HG02970 (cell line): Measurements from ENCODE around the gene S100A7A.
"Not testable (repeated sequence)": the region's sequence is repeated elsewhere in the genome, so short reads cannot be mapped to it uniquely, and the experiment has no call there.

Experiments used
- ATAC-seq: cut with Tn5 transposase; IDR thresholded peaks from one replicate; pipeline ENCODE4 v1.9.1; 2021; ENCODE audit warnings: mild to moderate bottlenecking, moderate library complexity, moderate number of reproducible peaks; ENCODE audit not compliant: unreplicated experiment, low FRiP score

Gene S100A7A

DNA sequence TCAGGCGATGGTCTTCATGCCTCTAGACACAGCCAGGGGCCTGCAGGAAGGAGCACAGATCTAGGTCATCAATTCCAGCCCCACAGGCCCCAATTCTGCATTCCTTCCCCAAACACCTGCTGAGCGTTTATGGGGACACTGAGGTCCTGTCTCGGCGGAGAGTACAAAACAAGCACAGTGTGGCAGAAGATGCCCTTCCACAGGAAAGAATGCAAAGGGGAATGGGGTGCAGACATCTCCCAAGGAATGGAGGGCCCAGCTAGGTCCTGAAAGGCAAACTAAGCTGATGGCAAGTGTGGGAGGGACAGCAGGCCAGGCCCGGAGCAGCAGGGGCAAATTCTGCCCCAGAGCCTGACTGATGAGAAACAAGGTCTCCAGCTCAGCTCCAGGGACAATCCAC is 21.9 kb upstream of the S100A7A start:
- ATAC-seq: no peak

GRCh38 chr1:153395136-153395685 is 21.1 kb upstream of the S100A7A start:
- ATAC-seq: no peak

DNA sequence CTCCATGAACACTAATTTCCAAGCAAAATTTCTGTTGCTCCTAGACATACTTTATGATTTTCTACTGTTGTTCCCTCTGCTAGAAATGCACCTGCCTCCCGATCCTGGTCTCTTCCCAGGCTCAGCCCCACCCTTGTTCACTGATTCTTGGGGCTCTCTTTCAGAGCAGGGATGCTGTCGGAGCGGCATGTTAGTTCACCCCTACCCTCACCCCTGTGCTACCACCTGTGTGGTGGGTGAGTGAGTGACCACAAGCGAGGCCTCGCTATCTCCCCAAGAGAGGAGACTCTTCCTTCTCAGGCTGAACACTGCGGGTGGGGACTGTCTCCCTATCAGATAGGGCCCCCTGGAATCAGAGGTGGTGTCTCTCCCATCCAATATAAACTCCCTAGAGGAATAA is 20.5 kb upstream of the S100A7A start:
- no peak for ATAC-seq

DNA sequence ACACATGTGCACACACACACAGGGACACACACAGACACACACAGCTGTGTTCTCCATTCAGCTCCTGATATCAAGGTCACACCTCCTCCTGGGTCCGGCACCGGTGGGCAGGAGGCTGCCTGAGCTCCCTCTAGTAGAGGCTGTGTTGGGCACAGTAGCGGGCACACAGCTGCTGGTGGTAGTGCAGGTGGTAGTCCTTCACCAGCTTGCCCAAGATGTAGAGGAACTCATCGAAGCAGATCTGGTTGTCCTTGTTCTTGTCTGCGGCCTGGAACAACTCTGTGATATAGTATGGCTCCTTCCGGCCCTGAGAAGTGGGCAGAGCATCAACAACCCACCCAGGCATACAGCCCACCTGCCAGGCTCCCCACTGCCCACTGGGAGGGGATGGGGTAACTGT is 19.9 kb upstream of the S100A7A start:
- ATAC-seq: no peak

DNA sequence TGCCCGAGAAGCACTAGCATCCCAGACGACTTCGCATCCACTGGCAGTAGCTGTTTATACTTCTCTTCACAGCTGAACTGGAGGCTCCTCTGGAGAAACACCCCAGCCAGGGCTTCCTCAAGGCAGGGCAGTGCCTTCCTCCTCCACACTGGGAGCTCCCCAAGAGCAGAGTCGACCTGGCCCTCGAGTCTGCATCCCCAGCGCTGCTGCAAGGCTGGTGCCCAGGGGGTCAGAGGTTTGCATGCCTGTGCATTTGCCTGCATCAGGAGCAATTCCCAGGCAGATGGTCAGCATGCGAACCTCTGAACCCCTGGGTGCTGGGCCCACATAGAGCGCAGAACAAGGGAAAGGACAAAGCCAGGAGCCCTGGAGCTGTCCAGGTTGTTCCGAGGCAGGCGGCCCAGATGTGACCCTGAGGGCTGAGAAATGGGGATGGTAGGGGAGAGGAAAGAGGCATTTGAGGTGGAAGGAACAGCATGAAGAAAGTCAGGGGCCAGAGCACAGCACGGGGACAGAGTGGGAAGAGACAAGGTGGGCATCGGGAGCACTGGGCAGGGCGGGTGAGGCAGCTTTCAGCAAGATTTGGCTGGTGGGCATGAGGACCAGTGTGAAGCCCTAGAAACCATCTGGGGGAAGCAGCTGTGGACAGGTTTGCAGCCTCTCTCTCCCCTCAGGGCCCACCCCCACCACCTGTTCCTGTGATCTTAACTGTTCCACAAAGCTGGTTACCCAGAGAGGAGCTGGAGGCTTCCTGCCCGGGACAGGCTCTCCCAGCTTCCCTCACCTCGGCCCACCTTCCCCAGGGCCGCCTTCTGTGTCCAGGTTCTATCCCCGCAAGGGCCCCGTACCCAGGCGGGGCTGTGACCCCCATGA is 19.0 kb upstream of the S100A7A start:
- ATAC-seq: no peak

- no peak for ATAC-seq
Measured at GRCh38 chr1:153397924-153398651, 18.2 kb upstream of the S100A7A start.

DNA sequence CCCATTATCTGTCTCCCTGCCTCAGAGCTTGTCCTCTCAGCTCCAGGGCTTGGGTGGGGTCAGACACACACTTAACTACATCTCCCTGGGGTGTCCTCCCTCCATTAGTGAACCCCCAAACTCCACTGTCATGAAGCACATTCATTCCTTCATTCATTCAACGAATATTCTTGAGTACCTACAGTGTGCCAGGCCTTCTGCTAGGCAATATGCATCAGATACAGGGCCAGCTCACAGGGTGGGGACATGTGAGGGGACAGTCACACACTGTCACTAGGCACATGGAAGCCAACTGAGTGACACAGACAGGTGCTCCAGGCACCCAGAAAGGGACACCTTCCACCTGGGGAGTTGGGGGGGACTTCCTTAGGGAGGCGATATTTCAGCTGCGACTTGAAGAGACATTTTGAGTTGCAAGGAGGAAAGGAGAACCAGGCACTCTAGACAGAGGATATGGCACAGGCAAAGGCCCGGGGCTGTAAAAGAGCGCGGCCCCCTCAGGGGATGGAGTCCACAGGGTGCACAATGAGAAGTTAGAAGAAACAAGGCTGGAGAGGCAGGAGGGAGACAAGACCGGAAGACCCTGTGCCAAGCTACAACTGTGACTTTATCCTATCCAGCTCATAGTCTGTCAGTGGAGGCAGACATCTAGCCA is 16.8 kb upstream of the S100A7A start:
- ATAC-seq: no peak

- no peak for ATAC-seq
Measured at GRCh38 chr1:153400244-153400643, 16.1 kb upstream of the S100A7A start.

DNA sequence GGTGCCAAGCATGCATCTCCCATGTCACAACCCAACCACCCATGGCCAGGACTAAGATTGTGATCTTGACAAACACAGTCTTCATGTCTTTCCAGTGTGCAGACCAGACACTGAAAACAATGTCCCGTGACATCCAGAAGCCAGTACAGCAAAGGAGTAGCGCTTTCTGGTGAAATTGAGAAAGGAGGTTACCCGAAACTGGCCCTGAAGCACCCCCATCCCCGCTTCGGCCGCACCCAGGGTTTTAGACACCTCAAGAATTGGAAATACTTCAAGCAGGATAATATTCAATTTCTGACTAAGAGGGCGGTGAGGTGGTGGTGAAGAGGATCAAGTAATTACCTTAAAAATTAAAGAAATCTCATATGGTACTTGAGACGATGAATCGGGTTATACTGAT is 14.9 kb upstream of the S100A7A start:
- ATAC-seq: no peak

GRCh38 chr1:153402226-153402625 is 14.1 kb upstream of the S100A7A start:
- no peak for ATAC-seq

- ATAC-seq: no peak
Measured at GRCh38 chr1:153403421-153404085, 12.8 kb upstream of the S100A7A start.

DNA sequence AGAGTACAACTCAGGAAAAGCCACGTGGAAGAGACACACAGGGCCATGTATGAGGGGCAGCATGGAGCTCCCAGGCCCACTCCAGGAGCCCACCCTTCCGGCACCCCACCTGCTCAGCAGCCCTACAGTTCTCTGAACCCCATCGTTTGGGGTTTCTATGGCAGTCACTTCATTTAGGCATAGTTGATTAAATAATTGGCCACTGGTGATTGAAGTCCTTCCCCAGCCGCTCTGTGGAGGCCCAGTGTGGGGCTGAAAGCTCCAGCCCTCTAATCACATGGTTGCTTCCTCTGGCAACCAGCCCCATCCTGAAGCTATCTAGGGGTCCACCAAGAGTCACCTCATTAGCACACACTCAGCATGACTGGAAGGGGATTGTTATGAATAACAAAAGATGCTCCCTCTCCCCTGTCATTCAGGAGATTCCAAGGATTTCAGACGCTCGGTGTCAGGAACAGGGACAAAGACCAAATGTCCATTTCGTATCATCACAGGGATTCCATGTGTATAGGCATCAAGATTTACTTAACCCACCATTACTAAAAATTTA is 12.2 kb upstream of the S100A7A start:
- no peak for ATAC-seq

GRCh38 chr1:153404768-153405167 is 11.6 kb upstream of the S100A7A start:
- no peak for ATAC-seq

- ATAC-seq: not testable (repeated sequence)
Measured at GRCh38 chr1:153405825-153406599, 10.3 kb upstream of the S100A7A start.

DNA sequence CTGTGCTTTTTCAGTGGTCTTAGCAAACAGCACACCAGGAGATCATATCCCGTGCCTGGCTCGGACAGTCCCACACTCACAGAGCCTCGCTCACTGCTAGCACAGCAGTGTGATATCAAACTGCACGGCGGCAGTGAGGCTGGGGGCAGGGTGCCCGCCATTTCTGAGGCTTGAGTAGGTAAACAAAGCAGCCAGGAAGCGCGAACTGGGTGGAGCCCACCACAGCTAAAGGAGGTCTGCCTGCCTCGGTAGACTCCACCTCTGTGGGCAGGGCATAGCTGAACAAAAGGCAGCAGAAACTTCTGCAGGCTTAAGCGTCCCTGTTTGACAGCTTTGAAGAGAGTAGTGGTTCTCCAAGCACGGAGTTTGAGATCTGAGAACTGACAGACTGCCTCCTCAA is 9.0 kb upstream of the S100A7A start:
- not testable (repeated sequence) for ATAC-seq

- ATAC-seq: not testable (repeated sequence)
Measured at GRCh38 chr1:153413961-153414360, 2.4 kb upstream of the S100A7A start.

DNA sequence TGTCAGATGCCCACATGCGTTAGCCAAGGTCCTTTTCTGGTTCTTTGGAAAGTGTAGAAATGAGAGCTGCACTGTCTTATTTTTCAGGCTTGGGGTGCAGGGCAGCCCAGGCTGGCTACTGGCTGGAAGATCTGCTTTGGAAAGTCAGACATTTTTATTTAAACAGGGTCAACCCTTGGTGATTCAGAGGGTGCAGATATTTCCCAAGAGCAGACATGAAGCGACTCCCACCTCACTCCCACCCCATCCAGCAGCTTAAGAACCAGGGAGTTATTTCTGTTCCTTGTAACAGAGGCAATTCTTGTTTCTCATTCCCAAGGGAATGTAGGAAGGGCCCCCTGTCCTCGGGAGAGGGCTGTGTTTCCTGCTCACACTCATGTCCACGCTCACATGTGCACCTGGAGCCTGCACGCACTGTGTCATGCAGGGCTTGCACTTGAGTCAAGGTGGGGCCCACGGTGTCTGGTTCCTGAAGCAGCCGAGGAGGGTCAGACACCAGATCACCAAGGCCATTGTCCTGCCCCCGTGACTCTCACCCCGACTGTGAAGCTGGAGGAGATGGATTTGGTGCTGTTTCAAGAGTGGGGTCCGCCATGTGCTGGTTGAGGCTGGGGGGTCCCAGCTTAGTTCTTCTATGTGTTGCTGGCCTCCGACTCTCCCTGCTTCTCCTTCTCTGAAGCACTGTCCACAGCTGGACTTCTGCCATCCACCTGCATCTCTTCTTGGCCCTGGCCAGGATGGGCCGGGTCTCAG is 992 bp downstream of the S100A7A start:
- no peak for ATAC-seq

- not testable (repeated sequence) for ATAC-seq
Measured at GRCh38 chr1:153418758-153419435, 2.6 kb downstream of the S100A7A start.
